ENCODE measurements around the gene CPN2. TPM values are rescaled to one million over a fixed set of nuclear protein-coding genes. Genes with fewer than 3 reads are reported as not detected.

CPN2 gene
- total RNA-seq, 1 experiment from 2014 or later = 0.08 TPM

DNA sequence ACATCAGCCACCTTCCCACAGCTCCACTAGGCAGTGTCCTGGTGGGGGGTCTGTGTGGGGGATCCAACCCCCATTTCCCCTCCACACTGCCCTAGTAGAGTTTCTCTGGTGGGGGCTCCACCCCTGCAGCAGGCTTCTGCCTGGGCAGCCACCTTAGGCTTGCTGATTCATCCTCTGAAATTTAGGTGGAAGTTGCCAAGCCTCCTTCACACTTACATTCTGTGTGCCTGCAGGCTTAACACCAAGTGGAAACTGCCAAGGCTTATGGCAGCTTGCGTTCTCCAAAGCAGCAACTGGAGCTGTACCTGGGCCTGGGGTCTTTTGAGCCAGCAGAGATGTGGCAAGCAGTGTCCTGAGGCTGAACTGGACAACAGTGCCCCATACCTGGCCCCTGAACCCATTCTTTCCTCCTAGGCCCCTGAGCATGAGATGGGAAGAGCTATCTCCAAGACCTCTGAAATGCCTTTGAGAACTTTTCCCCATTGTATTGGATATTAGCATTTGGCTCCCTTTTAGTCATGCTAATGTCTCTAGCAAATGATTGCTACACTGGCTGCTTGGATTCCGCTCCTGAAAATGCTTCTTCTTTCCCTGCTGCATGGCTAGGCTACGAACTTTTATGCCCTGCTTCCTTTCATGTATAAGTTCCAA is 32.5 kb downstream of the CPN2 start:
- intact Hi-C loops (cut with micrococcal nuclease; ENCODE audit: unreplicated experiment) = loop anchor here (5.0 kb wide), 1 partner anchor 651 kb away; no protein-coding TSS in a partner anchor
- TF ChIP-seq POLR2AphosphoS5 (IDR thresholded peaks at IDR 0.05; ENCODE audit: low read depth, low read length) (no peak), SIN3A (IDR thresholded peaks at IDR 0.05; ENCODE audit: borderline replicate concordance, insufficient read depth, low read depth, low read length) (no peak), TCF7L2 (IDR thresholded peaks at IDR 0.05; ENCODE audit: low read depth, low read length) (no peak)
- TF ChIP-seq, protein P1, sequence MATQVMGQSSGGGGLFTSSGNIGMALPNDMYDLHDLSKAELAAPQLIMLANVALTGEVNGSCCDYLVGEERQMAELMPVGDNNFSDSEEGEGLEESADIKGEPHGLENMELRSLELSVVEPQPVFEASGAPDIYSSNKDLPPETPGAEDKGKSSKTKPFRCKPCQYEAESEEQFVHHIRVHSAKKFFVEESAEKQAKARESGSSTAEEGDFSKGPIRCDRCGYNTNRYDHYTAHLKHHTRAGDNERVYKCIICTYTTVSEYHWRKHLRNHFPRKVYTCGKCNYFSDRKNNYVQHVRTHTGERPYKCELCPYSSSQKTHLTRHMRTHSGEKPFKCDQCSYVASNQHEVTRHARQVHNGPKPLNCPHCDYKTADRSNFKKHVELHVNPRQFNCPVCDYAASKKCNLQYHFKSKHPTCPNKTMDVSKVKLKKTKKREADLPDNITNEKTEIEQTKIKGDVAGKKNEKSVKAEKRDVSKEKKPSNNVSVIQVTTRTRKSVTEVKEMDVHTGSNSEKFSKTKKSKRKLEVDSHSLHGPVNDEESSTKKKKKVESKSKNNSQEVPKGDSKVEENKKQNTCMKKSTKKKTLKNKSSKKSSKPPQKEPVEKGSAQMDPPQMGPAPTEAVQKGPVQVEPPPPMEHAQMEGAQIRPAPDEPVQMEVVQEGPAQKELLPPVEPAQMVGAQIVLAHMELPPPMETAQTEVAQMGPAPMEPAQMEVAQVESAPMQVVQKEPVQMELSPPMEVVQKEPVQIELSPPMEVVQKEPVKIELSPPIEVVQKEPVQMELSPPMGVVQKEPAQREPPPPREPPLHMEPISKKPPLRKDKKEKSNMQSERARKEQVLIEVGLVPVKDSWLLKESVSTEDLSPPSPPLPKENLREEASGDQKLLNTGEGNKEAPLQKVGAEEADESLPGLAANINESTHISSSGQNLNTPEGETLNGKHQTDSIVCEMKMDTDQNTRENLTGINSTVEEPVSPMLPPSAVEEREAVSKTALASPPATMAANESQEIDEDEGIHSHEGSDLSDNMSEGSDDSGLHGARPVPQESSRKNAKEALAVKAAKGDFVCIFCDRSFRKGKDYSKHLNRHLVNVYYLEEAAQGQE (IDR thresholded peaks at IDR 0.05; ENCODE audit: insufficient read depth in 1 of 2, low read depth in 2 of 2, low read length in 1 of 2) = no peak
- TF ChIP-seq, protein P2, sequence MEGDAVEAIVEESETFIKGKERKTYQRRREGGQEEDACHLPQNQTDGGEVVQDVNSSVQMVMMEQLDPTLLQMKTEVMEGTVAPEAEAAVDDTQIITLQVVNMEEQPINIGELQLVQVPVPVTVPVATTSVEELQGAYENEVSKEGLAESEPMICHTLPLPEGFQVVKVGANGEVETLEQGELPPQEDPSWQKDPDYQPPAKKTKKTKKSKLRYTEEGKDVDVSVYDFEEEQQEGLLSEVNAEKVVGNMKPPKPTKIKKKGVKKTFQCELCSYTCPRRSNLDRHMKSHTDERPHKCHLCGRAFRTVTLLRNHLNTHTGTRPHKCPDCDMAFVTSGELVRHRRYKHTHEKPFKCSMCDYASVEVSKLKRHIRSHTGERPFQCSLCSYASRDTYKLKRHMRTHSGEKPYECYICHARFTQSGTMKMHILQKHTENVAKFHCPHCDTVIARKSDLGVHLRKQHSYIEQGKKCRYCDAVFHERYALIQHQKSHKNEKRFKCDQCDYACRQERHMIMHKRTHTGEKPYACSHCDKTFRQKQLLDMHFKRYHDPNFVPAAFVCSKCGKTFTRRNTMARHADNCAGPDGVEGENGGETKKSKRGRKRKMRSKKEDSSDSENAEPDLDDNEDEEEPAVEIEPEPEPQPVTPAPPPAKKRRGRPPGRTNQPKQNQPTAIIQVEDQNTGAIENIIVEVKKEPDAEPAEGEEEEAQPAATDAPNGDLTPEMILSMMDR (IDR thresholded peaks at IDR 0.05) = no peak
- POLR2A ChIA-PET = interaction anchor here (0.6 kb wide), 1 partner anchor 271 kb away, joined by 6 read pairs; no protein-coding TSS in a partner anchor

DNA sequence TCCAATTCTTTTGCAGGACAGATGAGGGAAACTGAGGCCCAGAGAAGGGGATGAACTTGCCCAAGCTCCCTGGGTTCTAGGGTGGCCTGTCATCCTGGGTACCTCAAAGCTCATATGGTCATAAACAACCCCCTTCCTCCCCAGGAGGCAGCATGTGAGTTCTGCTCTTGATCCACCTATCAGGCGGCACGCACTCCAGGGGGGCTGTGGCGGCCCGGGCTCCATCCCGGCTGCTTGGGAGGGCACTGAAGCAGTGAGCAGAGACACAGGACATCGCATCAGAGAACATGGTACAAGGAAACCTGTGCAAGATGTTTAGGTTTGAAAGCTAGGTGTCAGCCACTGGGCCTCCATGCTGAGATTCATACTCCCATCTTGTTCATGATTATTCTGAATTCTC is 34.2 kb downstream of the CPN2 start:
- no peak for ATAC-seq
- no TSS peak for BruUV-seq (replicated peaks)
- no peaks in the 10 kb centered on the region for H3K27me3 ChIP-seq (ENCODE audit: control insufficient read depth, insufficient read depth, low read length)
- no peak for DNase-seq (ENCODE audit: low read depth, low spot score)
- no peak overlapping the region for H3K4me3 ChIP-seq (ENCODE audit: low read depth in 2 of 2, low read length in 2 of 2)
- peaks cover 21% of the 10 kb centered on the region for H3K4me1 ChIP-seq (ENCODE audit: control insufficient read depth, insufficient read depth, low read length)
- no peak overlapping the region for H3K27ac ChIP-seq (ENCODE audit: low read length)
- intact Hi-C loops (cut with micrococcal nuclease; ENCODE audit: unreplicated experiment) = loop anchor here (5.0 kb wide), 1 partner anchor 650 kb away; no protein-coding TSS in a partner anchor
- ChIA-PET POLR2A (interaction anchor here (0.5 kb wide), 1 partner anchor 177 kb away, joined by 13 read pairs; no protein-coding TSS in a partner anchor), CTCF (interaction anchor here (0.6 kb wide), 1 partner anchor 1010 kb away, joined by 3 read pairs; no protein-coding TSS in a partner anchor)
- TF ChIP-seq, protein P2 (IDR thresholded peaks at IDR 0.05) = no peak
- TF ChIP-seq, protein P1 (IDR thresholded peaks at IDR 0.05; ENCODE audit: insufficient read depth in 1 of 2, low read depth in 2 of 2, low read length in 1 of 2) = no peak
- no peak for TF ChIP-seq TCF7L2 (IDR thresholded peaks at IDR 0.05; ENCODE audit: low read depth, low read length)
- no peak for TF ChIP-seq POLR2AphosphoS5 (IDR thresholded peaks at IDR 0.05; ENCODE audit: low read depth, low read length)
- TF ChIP-seq SIN3A (IDR thresholded peaks at IDR 0.05; ENCODE audit: borderline replicate concordance, insufficient read depth, low read depth, low read length) = no peak
- H3K36me3 ChIP-seq (ENCODE audit: control insufficient read depth, insufficient read depth, low read length) = no peaks in the 10 kb centered on the region
- H3K9me3 ChIP-seq (ENCODE audit: control insufficient read depth, insufficient read depth, low read depth, low read length) = no peaks in the 10 kb centered on the region
- in situ Hi-C loops (cut with HindIII; ENCODE audit: low pct_unique_long_range_greater_than_20kb, low sequenced_read_pairs) = loop anchor here (25.0 kb wide), 1 partner anchor 555 kb away; no protein-coding TSS in a partner anchor

More for the DNA sequence above, 32.5 kb downstream of the CPN2 start:
- no peak for DNase-seq (ENCODE audit: low read depth, low spot score)
- Histone ChIP-seq H3K36me3 (ENCODE audit: control insufficient read depth, insufficient read depth, low read length) (no peaks in the 10 kb centered on the region), H3K4me3 (ENCODE audit: low read depth in 2 of 2, low read length in 2 of 2) (no peak overlapping the region), H3K27ac (ENCODE audit: low read length) (no peak overlapping the region), H3K9me3 (ENCODE audit: control insufficient read depth, insufficient read depth, low read depth, low read length) (no peaks in the 10 kb centered on the region), H3K27me3 (ENCODE audit: control insufficient read depth, insufficient read depth, low read length) (no peaks in the 10 kb centered on the region), H3K4me1 (ENCODE audit: control insufficient read depth, insufficient read depth, low read length) (peaks cover 20% of the 10 kb centered on the region)
- in situ Hi-C loops (cut with HindIII; ENCODE audit: low pct_unique_long_range_greater_than_20kb, low sequenced_read_pairs) = loop anchor here (25.0 kb wide), 1 partner anchor 556 kb away; no protein-coding TSS in a partner anchor
- CTCF ChIA-PET = interaction anchor here (0.5 kb wide), 1 partner anchor 534 kb away, joined by 10 read pairs; no protein-coding TSS in a partner anchor
- ATAC-seq = no peak
- BruUV-seq (replicated peaks) = no TSS peak

All from Panc1 (cell line).